Measurements from ENCODE around the gene SEMA7A. TPM values are rescaled to one million over a fixed set of nuclear protein-coding genes. Genes with fewer than 3 reads are reported as not detected.
A peak's percentile ranks its signal among the peaks of the same experiment; 100 is the strongest.

SEMA7A gene
- total RNA-seq, 4 donors from 2014 or later, result 31.8 to 35.6 (median 33.8) TPM

DNA sequence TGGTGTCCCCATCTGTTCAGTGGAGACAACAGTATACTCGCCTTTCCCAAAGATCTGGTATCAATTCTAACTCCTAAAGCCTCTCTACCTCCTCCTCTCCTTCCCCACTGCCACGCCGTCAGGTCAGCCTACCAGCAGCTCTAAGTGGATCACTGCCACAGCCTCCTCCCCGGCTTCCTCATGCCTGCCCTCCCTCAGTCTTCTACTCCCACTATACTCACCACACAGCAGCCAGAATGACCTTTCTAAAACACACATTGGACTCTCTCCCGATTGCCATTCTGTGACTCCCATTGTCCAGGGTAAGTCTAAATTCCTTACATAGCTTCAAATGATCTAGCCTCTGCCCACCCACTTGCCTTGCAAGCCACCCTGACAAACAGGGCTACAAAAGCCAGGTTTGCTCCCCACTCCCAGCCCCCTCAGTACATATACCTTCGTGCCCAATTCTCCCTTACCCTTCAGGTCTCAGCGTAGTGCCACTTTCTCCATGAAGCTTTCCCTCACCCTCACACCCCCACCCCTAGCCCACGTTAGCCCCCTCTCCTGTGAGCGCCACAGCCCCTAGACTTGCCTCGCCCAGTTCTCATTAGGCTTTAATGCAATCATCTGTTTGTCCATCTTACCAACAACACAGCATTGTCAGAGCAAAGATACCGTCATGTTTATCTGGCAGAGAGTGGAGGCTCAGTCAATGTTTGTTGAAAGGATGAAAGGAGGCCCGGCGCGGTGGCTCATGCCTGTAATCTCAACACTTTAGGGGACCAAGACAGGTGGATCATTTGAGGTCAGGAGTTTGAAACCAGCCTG, 9.5 kb upstream of the SEMA7A start:
- H3K27me3 ChIP-seq, result no peaks in the 10 kb centered on the region
- no peak overlapping the region for H3K4me3 ChIP-seq
- peak in 1 of 2 donors; percentile 41 for TF ChIP-seq EP300 (IDR thresholded peaks at IDR 0.05)
- TF ChIP-seq POLR2A (IDR thresholded peaks at IDR 0.05), result no peak
- TF ChIP-seq, protein P1, sequence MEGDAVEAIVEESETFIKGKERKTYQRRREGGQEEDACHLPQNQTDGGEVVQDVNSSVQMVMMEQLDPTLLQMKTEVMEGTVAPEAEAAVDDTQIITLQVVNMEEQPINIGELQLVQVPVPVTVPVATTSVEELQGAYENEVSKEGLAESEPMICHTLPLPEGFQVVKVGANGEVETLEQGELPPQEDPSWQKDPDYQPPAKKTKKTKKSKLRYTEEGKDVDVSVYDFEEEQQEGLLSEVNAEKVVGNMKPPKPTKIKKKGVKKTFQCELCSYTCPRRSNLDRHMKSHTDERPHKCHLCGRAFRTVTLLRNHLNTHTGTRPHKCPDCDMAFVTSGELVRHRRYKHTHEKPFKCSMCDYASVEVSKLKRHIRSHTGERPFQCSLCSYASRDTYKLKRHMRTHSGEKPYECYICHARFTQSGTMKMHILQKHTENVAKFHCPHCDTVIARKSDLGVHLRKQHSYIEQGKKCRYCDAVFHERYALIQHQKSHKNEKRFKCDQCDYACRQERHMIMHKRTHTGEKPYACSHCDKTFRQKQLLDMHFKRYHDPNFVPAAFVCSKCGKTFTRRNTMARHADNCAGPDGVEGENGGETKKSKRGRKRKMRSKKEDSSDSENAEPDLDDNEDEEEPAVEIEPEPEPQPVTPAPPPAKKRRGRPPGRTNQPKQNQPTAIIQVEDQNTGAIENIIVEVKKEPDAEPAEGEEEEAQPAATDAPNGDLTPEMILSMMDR (IDR thresholded peaks at IDR 0.05), result no peak
- H3K4me1 ChIP-seq, result peaks cover 0 to 27% (median 5%) of the 10 kb centered on the region in 4 donors
- no peak for DNase-seq (ENCODE audit: low spot score in 2 of 2)
- peak overlapping the region in 2 of 4 donors; percentile 33 to 45 for H3K27ac ChIP-seq
- 41 to 52% methylated on average over 14 of the region's 14 CpGs for WGBS, 2 donors
- no peaks in the 10 kb centered on the region for H3K9me3 ChIP-seq
- H3K36me3 ChIP-seq, result peaks cover 0 to 41% (median 0%) of the 10 kb centered on the region in 3 donors

DNA sequence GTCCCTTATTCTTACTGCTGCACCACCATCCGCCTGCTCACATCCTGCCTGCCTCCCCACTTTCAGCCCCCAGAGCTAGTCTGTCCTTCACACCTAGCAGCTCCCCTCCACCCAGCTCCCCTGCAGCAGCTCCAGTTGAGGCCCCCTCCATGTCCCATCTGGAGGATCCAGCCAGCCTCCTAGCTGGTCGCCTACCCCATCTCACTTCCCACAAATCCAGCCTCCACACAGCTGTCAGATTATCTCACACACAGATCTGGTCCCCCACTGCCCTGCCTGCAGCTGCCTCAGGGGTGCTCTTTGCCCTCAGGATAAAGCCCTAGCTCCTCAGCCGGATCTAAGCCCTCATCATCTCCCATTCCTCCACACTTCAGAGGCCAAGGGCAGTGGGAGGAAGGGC, 8.8 kb upstream of the SEMA7A start:
- no peaks in the 10 kb centered on the region for H3K27me3 ChIP-seq
- peaks cover 0 to 27% (median 5%) of the 10 kb centered on the region in 4 donors for H3K4me1 ChIP-seq
- H3K9me3 ChIP-seq, result no peaks in the 10 kb centered on the region
- H3K4me3 ChIP-seq, result no peak overlapping the region
- 50 to 60% methylated on average over 3 of the region's 3 CpGs for WGBS, 2 donors
- peak overlapping the region in 1 of 4 donors; percentile 45 for H3K27ac ChIP-seq
- no peak for TF ChIP-seq EP300 (IDR thresholded peaks at IDR 0.05)
- TF ChIP-seq, protein P1 (IDR thresholded peaks at IDR 0.05), result no peak
- no peak for TF ChIP-seq POLR2A (IDR thresholded peaks at IDR 0.05)
- no peak for DNase-seq (ENCODE audit: low spot score in 2 of 2)
- peaks cover 0 to 34% (median 0%) of the 10 kb centered on the region in 3 donors for H3K36me3 ChIP-seq

DNA sequence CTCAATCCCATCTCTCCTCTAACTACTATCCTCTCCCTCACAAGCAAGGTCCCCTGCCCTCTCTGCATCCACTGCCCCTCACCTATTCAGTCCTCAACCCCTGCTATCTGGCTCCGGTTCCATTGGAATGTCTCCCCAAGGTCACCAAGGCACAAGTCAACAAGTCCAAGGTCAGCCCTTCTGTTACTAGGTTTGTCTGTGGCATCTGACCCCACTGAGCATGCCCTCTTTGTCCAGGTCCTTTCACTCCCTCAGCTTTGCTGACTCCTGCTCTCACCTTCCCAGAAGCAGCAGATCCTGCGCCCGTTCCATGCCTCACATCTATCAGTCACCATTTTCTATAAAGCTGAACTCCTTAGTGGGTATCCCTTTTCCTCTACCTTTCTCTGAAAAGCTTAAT, 8.3 kb upstream of the SEMA7A start:
- no peak for DNase-seq (ENCODE audit: low spot score in 2 of 2)
- Histone ChIP-seq H3K36me3 (peaks cover 0 to 29% (median 0%) of the 10 kb centered on the region in 3 donors), H3K9me3 (no peaks in the 10 kb centered on the region), H3K27me3 (no peaks in the 10 kb centered on the region), H3K4me3 (no peak overlapping the region), H3K27ac (no peak overlapping the region), H3K4me1 (peaks cover 0 to 27% (median 5%) of the 10 kb centered on the region in 4 donors)
- TF ChIP-seq POLR2A (IDR thresholded peaks at IDR 0.05), result no peak
- no peak for TF ChIP-seq EP300 (IDR thresholded peaks at IDR 0.05)
- TF ChIP-seq, protein P1 (IDR thresholded peaks at IDR 0.05), result no peak
- WGBS, 2 donors, result 82 to 84% methylated on average over 3 of the region's 3 CpGs

DNA sequence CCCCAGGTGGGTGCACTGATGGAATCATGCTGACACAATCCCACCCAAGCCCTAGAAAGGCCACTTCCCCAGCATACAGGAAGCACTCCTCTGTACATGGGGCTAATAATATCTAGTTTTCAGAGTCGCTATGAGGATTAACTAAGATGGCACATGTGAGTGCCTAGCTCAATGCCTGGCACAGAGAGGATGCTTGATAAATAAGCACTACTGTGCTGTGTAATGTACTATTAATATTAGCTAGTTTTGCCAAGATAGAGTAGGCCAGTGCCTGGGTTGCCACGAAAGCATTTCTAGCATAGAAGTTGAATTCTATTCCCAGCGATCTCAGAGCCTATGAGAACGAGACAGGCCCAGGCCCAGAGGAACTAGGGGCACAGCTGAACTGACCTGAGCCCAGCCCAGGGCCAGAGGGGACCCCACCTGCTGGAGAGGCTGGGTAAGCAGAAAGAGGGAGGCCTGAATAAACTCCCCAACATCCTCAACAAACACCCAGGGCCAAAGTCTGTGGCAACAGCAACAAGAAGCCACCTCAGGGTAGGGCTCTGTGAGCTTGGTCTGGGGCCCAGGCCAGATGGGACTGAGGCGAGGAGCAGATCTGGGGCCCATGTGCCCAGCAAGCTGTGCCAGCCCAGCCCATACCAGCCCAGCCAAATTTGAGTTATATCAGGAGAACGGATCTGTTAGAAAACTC, 7.6 kb upstream of the SEMA7A start:
- no peak for TF ChIP-seq EP300 (IDR thresholded peaks at IDR 0.05)
- no peak overlapping the region for H3K27ac ChIP-seq
- H3K4me3 ChIP-seq, result no peak overlapping the region
- H3K4me1 ChIP-seq, result peaks cover 0 to 27% (median 5%) of the 10 kb centered on the region in 4 donors
- DNase-seq (ENCODE audit: low spot score in 2 of 2), result no peak
- 71 to 82% methylated on average over 6 of the region's 6 CpGs for WGBS, 2 donors
- H3K36me3 ChIP-seq, result peaks cover 0 to 22% (median 0%) of the 10 kb centered on the region in 3 donors
- H3K9me3 ChIP-seq, result no peaks in the 10 kb centered on the region
- no peaks in the 10 kb centered on the region for H3K27me3 ChIP-seq

DNA sequence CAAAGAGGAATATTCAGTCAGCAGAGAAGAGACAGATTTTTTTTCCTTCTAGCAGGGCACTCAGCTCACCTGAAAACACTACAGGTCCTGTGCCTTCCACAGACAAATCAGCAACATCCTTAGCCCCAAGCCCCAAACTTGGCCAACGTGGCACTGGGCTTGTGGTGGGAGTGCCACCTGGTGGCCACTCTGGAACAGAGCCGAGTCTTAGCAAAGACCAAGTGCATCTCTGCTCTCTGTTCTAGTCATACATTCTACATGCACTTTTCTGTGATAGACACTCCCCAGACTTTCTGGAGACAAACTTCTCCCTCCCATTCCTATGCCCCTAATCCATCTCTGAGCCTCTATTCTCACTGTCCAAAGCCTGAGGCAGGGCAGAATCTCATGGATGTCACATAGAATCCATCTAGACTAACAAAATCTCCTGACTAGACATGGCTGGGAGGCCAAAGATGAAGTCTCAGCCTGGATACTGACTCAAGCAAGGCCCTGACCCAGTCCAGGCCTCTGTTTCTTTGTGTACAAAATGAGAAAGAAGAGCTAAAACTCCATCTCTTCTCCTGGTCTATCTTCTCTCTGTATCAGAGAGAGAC, 5.1 kb upstream of the SEMA7A start:
- DNase-seq (ENCODE audit: low spot score in 2 of 2), result peak; percentile 46 to 68
- WGBS, 2 donors, result 0% methylated on average over 2 of the region's 2 CpGs

More for the DNA sequence above, 5.1 kb upstream of the SEMA7A start:
- Histone ChIP-seq H3K27me3 (no peaks in the 10 kb centered on the region), H3K4me3 (no peak overlapping the region), H3K9me3 (no peaks in the 10 kb centered on the region), H3K4me1 (peaks cover 0 to 35% (median 8%) of the 10 kb centered on the region in 4 donors), H3K27ac (no peak overlapping the region), H3K36me3 (no peaks in the 10 kb centered on the region)
- TF ChIP-seq, protein P1 (IDR thresholded peaks at IDR 0.05), result peak; percentile 85 to 95 (median 89)
- TF ChIP-seq EP300 (IDR thresholded peaks at IDR 0.05), result no peak

All from tibial nerve (tissue), 4 donors.